NK-92 (cell line): Measurements from ENCODE around the gene CHCHD3.

Experiments
- DNase-seq: peaks from one replicate; lab custom pipeline; 2025; ENCODE audit not compliant: unreplicated experiment; lab: John Stamatoyannopoulos, UW

Gene CHCHD3

GRCh38 chr7:132755538-132756483 lies 326.1 kb downstream of the CHCHD3 start:
- no peak for DNase-seq

- no peak for DNase-seq
These were observed 329.5 kb downstream of the CHCHD3 start for GRCh38 chr7:132752431-132752830.

GRCh38 chr7:132751244-132751647 lies 330.6 kb downstream of the CHCHD3 start:
- DNase-seq: no peak

GRCh38 chr7:132750530-132751217 lies 331.2 kb downstream of the CHCHD3 start:
- no peak for DNase-seq

GRCh38 chr7:132750096-132750495 lies 331.8 kb downstream of the CHCHD3 start:
- DNase-seq: no peak

GRCh38 chr7:132745510-132745909 lies 336.4 kb downstream of the CHCHD3 start:
- no peak for DNase-seq

- no peak for DNase-seq
These were observed 337.9 kb downstream of the CHCHD3 start for GRCh38 chr7:132743974-132744373.

- DNase-seq: no peak
These were observed 339.7 kb downstream of the CHCHD3 start for GRCh38 chr7:132742189-132742612.

GRCh38 chr7:132740176-132740575 lies 341.7 kb downstream of the CHCHD3 start:
- no peak for DNase-seq

- DNase-seq: no peak
These were observed 342.5 kb downstream of the CHCHD3 start for GRCh38 chr7:132739271-132739955.

GRCh38 chr7:132738254-132738653 lies 343.6 kb downstream of the CHCHD3 start:
- DNase-seq: no peak

- DNase-seq: no peak
These were observed 346.4 kb downstream of the CHCHD3 start for GRCh38 chr7:132735476-132735875.
